ENCODE measurements around the gene KAZN.

The KAZN gene

GRCh38 chr1:15101801-15102200 lies 503.3 kb downstream of the KAZN start:
- DNase-seq, result no peak

GRCh38 chr1:15102646-15103045 lies 504.2 kb downstream of the KAZN start:
- DNase-seq, result no peak

GRCh38 chr1:15103211-15103610 lies 504.7 kb downstream of the KAZN start:
- no peak for DNase-seq

GRCh38 chr1:15103906-15104305 lies 505.4 kb downstream of the KAZN start:
- no peak for DNase-seq

DNA sequence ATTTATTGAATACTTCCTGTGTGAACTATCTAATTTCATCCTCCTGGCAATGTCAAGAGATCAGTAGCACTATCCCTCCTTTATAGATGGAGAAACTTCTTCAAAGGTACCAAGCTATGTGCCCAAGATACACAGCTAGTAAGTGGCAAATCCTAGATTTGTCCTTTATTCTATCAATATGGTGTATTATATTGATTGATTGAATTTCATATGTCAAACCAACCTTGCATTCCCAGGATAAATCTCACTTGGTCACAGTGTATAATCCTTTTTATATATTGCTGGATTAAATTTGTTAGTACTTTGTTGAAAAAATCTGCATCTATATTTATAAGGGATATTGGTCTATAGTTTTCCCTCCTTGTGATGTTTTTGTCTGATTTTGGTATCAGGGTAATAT lies 506.3 kb downstream of the KAZN start:
- no peak for DNase-seq

- DNase-seq, result no peak
Measured at GRCh38 chr1:15106608-15107007, 508.1 kb downstream of the KAZN start.

GRCh38 chr1:15107058-15107687 lies 508.7 kb downstream of the KAZN start:
- no peak for DNase-seq

GRCh38 chr1:15107911-15108310 lies 509.4 kb downstream of the KAZN start:
- no peak for DNase-seq

- DNase-seq, result no peak
Measured at GRCh38 chr1:15110128-15110866, 511.8 kb downstream of the KAZN start.

DNA sequence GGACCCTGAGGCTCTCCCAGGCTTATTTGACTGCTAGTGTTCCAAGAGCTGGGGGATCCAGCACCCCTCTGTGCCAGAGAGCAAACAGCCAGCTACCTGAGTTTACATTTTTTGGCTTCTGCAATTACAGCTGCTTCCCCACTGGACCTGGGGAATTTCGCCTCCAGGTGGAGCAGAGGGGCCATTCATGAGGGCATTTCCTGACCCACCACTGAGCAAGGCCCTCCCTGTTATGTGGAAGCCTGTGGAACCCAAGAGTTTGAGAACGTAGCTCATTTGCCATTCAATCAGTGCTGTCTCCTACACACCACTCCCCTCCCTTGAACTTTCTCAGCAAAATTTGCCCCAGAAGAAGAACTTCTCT lies 512.4 kb downstream of the KAZN start:
- no peak for DNase-seq

DNA sequence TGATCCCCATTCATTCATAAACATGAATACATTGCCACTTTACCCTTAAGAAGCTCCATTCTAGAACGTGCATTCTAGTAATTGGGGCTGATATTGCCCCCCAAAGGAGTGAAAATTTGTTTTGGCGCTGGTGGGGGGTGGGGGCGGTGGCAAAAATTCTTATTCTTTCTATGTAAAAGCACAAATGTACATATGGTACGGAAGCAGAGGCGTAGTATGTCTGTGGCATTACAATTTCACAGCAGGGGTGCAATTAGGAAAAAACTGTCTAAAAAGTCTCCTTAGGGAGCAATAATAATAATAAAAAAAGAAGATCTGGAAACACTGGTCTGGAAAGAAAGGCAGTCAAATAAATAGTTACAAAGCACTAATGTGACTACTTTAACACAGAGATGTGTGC lies 514.7 kb downstream of the KAZN start:
- no peak for DNase-seq

GRCh38 chr1:15114884-15115283 lies 516.4 kb downstream of the KAZN start:
- DNase-seq, result no peak

- no peak for DNase-seq
Measured at GRCh38 chr1:15115542-15116330, 517.3 kb downstream of the KAZN start.

DNA sequence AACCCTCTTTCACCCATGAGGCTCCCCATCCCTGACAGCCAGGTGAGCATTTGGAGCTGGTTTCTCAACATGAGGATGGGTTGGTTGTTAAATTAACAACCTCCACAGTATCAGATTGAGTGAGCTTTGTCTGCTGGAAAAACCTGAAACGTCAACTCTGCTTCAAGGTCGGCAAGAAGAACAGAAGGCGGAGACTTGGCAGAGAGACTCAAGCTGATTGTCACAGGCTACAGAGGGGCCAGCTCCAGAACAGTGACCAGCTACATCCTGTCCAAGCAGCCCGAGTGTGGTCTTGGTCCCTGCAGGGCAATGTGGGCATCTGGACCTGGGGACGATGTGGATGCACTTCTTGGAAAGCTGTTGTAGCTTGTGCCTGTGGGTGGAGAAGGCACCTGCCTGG lies 518.5 kb downstream of the KAZN start:
- DNase-seq, result no peak

DNA sequence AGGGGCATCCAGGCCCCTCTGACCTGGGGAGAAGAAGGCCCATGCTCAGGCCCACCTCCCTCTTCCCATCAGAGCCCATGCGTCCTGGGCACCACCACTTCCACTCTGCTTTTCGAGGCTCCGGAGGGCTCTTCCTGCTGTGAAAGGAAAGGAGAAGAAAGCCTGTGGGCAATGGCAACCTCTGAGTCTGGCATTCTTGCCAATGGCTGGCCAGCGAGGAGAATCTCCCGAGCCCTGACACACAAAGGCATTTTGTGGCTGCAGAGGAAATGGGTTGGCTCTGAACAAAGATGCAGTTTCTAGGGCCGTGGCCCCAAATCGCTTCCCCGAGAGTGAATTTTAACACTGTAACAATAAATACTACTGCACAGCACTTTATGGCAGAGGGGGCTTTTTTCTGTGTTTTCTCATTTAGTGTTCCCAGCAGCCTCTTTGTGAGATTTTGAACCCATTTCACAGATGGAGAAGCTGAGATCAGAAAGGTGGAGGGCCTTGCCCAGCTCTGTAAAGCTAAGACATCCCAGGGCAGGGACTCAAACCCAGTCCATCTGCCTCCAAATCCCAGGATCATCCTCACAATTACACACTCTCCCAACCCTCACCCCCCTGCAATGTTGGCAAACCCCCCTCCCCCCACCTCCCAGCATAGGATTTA lies 519.3 kb downstream of the KAZN start:
- no peak for DNase-seq

DNA sequence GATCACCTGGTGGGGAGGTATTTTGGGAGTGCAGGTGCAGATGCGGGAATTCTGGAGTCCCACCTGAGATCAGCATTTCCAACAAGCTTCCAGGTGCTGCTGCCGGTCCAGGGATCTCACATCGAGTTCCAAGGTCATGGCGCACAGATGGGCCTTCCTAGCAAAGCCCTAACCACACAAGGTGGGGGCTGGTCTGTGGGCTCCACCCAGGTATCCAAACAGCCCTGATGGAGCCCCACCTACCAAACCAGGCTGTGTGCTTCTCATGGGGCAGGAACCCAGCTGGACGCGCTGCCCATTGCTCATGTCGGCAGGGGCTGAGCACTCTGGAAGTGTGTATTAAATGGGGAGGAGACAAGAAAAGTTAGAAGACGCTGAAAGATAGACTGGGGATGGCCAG lies 520.1 kb downstream of the KAZN start:
- no peak for DNase-seq

- DNase-seq, result no peak
Measured at GRCh38 chr1:15120251-15120945, 521.9 kb downstream of the KAZN start.

GRCh38 chr1:15122331-15122730 lies 523.8 kb downstream of the KAZN start:
- DNase-seq, result no peak

GRCh38 chr1:15123270-15123669 lies 524.8 kb downstream of the KAZN start:
- no peak for DNase-seq

DNA sequence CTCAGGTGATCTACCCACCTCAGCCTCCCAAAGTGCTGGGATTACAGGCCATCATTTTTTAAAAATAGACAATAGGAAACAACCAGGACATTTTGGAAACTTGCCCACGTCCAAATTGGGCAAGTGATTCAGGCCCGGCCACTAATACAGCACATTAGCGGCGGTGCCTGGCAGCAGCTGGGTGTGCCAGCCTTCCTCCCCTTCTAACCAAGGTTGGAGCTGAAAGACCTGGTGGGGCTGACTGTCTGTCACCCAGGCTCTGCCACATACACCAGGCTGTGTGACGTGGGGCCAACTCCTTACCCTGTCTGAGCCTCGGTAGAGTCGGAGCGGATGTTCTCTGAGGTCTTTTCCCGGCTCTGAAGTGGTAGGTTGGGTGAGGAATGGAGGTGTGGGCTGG lies 525.4 kb downstream of the KAZN start:
- DNase-seq, result no peak

DNA sequence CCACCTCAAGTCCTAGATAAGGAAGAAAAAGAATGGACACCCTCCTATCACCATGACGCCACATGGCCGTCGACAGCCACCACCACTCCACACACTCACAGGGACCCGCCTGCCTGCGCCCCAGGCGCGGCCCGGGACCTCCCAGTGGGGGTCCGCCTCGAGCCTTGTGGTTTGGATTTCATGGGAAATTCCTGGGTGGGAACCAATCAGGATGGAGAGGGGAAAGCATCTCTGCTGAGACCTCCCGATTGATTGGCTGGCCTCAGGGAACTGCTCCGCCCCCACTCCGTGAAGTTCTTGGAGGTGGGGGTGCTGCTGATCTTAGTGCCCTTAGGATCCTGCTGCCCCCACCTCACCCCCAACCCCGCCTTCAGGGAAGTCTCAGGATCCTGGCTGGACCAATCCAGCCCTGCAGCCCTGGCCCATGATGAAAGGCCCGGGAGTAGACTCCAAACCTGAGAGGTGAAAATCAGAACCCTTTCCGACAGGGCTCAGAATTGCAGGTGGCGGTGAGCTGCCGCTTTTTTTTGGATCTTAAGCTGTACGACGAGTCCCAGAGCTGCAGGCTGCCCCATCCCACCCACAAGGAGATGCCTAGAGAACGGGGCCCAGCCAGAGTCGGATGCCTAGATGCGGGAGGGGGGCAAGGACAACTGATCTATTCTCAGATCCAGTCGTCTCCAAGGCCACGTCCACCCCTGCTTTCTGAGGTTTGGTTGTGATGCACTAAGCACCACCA lies 526.0 kb downstream of the KAZN start:
- no peak for DNase-seq

DNA sequence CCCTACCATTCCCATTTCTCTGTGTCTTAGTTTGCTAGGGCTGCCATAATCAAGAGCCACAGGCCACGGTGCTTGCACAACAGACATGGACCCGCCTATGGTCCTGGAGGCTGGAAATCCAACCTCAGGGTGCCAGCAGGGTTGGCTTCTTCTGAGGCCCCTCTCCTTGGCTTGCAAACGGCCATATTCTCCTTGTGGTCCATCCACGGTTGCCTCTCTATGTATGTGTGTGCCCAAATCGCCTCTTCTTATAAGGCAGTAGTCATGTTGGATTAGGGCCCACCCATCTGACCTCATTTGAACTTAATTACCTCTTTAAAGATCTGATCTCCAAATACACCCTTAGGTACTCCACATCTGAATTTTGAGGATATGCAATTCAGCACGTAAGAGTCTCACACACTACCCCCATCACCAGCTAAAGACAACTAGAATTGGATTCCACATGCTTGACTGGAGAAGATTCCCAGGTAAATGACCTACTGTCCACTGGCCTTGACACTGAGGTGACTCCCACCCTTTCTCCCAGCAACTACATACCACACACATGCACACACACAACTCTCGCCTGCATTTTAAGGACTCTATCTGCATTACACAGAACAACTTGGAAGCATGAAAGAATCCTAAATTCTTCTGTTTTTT lies 526.7 kb downstream of the KAZN start:
- DNase-seq, result no peak

Measured in central memory CD4-positive, alpha-beta T cell (primary cell).